G401 (cell line): Measurements from ENCODE around the gene DGCR8. TPM values are rescaled to one million over a fixed set of nuclear protein-coding genes. Genes with fewer than 3 reads are reported as not detected.
"Not testable (repeated sequence)": the region's sequence is repeated elsewhere in the genome, so short reads cannot be mapped to it uniquely, and the experiment has no call there.

Source experiments
- DNase-seq: peaks from one replicate; pipeline ENCODE4 v3.0.0-alpha.2; 2015; ENCODE audit warnings: low spot score
- in situ Hi-C: cut with HindIII; loops from 2 replicates; pipeline ENCODE4 v1.10.0; 2016; ENCODE audit warnings: low sequenced_read_pairs, mixed read lengths
- total RNA-seq: library from RNA; depleted of rRNA; stranded (reverse); fragments of >200 nt; shearing (Covaris generic); gene quantifications from 2 replicates; pipeline ENCODE4 v1.2.3, GENCODE V29; 2014

DGCR8 gene
- total RNA-seq, 1 experiment from 2014 or later: 22.0 TPM

DNA sequence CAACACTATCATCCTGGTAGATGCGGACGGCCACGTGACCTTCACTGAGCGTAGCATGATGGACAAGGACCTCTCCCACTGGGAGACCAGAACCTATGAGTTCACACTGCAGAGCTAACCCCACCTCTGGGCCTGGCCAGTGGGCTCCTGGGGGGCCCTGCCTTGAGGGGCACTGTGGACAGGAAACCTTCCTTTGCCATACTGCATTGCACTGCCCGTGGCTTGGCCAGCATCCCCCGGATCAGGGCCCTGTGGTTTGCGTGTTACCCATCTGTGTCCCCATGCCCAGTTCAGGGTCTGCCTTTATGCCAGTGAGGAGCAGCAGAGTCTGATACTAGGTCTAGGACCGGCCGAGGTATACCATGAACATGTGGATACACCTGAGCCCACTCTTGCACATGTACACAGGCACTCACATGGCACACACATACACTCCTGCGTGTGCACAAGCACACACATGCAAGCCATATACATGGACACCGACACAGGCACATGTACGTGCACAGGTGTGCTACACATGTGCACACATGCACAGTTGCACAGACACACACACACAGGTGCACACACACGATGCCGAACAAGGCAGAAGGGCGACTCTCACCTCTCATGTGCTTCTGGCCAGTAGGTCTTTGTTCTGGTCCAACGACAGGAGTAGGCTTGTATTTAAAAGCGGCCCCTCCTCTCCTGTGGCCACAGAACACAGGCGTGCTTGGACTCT lies 15.3 kb upstream of the DGCR8 start:
- no peak for DNase-seq
- in situ Hi-C loops: no loop called here

DNA sequence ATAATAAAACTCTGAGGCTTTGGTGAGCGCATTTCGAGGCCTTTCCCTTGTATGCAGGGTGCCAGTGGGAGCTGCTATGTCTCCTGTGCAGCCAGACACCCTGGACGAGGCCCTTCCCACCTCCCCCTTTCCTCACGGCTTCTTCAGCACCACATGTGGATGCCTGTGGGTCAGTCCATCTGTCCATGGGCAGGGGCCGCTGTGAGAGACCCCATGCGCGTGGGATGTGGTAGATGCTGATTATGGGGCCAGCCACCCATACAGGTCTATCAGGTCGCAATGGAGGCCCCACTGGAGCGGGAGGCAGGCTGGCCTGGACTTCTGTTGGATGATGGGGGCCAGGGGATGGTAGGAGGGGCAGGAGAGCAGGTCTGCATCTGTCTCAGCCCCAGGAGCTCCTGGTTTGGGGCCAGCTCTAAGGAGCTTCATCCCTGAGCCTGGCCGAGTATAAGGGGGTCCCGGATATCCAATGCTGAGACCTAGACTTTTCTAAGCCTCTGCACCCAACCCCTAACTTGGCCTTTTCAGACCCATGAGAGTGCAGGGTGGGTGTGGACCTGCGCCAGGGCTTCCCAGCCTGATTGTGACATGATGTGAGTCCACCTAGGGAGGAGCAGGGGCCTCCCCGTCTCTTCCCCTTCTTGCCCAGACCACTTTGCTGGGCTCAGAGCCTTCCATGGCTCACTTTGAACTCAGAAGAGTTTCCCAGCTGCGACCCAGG lies 14.0 kb upstream of the DGCR8 start:
- in situ Hi-C loops: no loop called here
- DNase-seq: no peak

GRCh38 chr22:20066617-20067383 lies 13.2 kb upstream of the DGCR8 start:
- no peak for DNase-seq
- in situ Hi-C loops: no loop called here

- DNase-seq, in situ Hi-C loops: not testable (repeated sequence)
Observed at GRCh38 chr22:20067384-20067682, 12.7 kb upstream of the DGCR8 start.

DNA sequence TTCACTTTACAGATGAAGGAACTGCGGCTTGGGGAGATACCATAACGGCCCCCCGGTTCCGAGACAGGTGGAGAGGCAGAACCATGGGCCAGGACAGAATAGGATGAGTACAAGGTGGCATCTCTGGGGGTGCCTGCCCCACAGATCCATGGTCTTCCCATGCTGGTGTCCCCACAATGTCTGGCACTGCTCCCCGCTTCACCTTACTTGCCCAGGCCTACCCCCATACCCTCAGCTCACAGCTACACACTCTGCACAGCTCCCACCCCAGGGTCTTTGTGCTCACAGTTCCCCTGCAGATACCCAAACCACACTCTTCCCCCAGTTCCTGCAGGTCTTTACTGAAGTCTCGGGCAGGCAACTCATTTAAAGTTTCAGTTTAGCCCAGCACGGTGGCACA lies 11.4 kb upstream of the DGCR8 start:
- DNase-seq: no peak
- in situ Hi-C loops: no loop called here

GRCh38 chr22:20069331-20070042 lies 10.6 kb upstream of the DGCR8 start:
- in situ Hi-C loops: no loop called here
- DNase-seq: no peak

- no peak for DNase-seq
- in situ Hi-C loops: no loop called here
Observed at GRCh38 chr22:20071524-20071972, 8.5 kb upstream of the DGCR8 start.

- DNase-seq: no peak
- in situ Hi-C loops: no loop called here
Observed at GRCh38 chr22:20076627-20077172, 3.3 kb upstream of the DGCR8 start.

DNA sequence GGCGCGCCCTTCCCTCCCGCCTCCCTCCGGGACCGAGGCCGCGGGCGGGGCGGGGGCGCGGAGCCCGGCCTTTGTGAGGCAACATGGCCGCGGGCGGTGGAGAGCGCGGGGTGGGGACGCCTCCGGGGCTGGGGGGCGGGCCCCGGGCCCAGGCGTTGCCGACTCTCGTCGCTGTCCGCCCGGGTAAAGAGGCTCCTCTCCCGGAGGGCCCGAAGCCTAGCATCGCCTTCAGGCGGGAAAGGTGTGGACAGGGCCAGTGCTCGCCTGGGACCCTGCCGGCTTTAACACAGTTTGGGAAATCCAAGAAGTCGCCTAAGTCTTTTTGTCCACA lies 369 bp downstream of the DGCR8 start:
- peak; percentile 49 for DNase-seq
- in situ Hi-C loops: no loop called here

DNA sequence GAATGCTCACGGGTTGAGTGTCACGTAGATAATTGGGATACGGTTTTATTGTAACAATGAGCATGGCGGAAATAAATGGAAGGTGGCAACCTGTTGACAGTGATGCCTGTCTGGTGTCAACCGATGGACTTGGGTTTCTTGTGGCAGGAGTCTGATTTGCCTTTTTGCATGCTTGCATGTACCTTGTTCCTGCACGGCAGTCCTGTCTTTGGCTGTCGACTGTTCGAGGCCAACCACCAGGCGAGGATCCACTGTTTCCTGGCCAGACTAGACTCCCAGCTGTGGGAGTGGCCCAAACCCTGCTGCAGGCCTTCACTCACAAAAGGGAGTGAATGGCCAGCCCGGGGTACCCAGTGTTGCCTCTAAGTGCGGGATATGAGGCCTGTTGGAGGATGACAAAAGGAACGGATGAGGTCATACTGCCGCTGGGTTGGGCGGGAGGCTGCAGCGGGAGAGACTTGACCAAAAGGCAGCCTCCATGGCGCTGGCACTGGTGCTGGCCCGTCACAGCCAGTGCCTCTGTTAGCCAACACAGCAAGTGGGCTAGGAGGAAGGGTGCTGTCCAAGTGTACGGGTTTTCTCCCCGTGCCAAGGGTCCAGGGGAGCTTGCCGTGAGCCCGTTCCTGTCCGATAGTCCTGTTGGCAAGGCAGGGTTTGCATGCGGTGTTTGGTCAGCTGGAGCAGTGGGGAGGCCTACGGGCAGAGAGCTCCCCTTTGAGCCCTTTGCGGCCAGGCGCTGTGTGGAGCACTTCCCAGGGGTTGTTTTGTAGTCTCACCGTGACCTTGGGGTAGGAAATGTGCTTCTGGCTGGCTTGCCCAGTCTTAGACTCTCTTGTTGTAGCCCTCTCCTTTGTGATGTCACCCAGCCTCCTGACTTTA lies 974 bp downstream of the DGCR8 start:
- in situ Hi-C loops: no loop called here
- DNase-seq: peak; percentile 22

- in situ Hi-C loops: no loop called here
- DNase-seq: no peak
Observed at GRCh38 chr22:20083157-20083890, 3.3 kb downstream of the DGCR8 start.

DNA sequence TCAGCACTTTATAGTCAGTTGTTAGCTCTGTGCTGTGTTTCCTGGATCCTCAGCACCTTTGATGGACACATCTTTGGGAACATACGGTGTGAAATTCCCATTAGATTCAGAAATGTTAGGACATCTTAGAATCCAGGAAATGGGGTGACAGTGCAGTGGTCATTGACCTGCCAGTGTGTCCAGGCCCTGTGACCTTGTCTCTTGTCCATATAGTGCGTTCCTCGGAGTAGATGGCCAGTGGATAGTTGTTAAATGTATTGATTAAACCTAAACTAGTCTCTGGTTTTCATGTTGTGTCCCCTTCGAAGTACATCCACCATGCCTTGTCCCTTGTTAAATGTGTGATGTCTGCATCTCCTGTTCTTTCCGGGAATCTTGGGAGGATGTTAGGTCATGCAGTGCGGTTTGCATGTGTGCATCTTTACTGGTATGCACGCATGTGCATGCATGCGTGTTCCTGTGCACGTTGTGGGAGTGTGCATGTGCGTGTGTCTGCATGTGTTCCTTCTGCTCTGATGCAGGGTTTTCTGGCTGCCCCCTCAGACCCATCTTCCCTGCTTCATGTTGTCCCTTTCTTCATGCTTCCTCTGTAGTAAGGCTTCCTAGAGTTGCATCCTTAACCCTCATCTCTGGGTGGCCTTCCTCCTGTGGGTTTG lies 4.0 kb downstream of the DGCR8 start:
- DNase-seq: no peak
- in situ Hi-C loops: no loop called here

DNA sequence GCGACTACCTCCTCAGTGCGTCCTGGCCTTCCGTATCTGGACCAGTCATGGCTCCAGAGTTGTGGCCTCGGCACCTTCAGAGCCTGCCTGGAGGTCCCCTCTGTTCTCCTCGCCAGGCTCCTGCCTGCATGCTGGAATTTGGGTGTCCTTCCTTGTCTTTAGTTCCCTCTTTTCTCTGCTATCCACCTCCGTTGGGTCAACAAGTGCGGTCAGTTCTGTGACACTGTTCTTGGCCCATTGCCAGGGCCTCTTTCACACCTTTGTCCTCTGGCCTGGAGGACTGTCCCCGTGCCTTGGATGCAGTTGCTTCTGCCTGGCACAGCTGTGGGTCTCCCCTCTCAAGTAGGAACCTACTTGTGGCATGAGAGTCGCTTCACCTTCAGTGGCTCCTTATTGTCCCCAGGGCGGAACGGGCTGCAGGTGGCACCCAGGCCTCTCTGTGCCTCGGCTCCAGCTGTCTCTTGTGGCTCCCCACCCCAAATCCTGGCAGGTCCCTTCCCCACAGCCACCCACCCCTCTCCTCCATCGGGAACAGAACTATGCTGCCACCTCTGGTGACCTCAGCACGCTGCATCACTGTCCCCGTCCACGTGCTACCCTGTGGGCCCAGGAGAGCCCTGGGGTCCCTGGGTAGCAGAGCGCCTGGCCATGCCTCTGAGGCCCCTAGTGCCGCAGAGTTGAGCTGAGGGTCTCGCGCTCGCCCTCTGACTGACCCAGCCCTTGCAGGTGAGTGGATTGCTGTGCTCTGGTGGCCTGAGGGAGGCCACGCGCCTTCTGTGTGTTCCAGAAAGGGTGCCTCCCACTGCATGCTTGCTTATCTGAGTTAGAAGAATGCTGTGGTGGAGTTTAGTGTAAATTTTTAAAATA lies 4.7 kb downstream of the DGCR8 start:
- peak; percentile 34 for DNase-seq
- in situ Hi-C loops: no loop called here

DNA sequence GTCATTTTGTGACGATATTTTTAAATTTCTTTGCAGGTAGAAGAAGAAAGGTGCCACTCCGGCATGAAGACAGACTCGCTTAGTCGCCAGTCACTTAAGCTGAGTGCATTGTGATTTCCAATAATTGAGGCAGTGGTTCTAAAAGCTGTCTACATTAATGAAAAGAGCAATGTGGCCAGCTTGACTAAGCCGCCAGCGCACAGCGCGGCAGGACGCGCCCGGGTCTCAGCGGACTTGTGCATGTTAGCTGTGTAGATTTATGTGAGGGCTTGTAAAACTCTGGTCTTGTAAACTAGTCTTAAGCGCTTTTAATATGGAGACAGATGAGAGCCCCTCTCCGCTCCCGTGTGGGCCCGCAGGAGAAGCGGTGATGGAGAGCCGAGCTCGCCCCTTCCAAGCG lies 5.6 kb downstream of the DGCR8 start:
- in situ Hi-C loops: no loop called here
- no peak for DNase-seq

- DNase-seq: no peak
Observed at GRCh38 chr22:20086101-20086599, 6.1 kb downstream of the DGCR8 start.

GRCh38 chr22:20086763-20087162 lies 6.7 kb downstream of the DGCR8 start:
- in situ Hi-C loops: no loop called here
- no peak for DNase-seq

More at GRCh38 chr22:20086101-20086599, 6.1 kb downstream of the DGCR8 start:
- in situ Hi-C loops: no loop called here
